GM12892 (cell line): Measurements from ENCODE around the gene IL22RA1.

ENCODE experiments used
- POLR2A ChIP-seq: IDR thresholded peaks from 2 replicates; pipeline ENCODE4 v1.6.1; 2011; ENCODE audit warnings: low read depth, low read length, control low read depth
- POLR2AphosphoS5 ChIP-seq: IDR thresholded peaks from 2 replicates; pipeline ENCODE4 v1.6.1; 2011; ENCODE audit warnings: low read depth, low read length, control low read depth
- TAF1 ChIP-seq: IDR thresholded peaks from 2 replicates; pipeline ENCODE4 v1.6.1; 2011; ENCODE audit warnings: low read depth, mild to moderate bottlenecking, control low read depth, low read length, borderline replicate concordance

DNA sequence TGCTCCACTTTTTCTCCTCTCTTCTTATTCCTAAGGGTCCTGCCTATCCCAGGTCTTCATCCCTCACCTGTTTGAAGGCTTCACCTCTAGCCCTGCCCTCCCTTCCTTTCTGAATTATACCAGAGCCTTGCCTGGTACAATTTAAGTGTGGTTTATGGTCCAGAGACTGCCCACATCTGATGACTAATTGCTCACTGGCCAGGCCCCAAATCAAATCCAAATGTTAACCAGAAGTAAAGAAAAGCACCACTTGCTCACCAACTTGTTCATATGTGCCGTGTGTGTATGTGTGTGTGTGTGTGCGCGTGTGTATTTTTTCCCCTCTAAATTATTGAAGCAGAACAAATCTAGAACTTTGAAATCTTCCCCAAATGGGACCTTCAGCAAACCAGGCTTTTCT lies 57.4 kb downstream of the IL22RA1 start:
- TF ChIP-seq POLR2AphosphoS5 = no peak
- no peak for TF ChIP-seq POLR2A
- no peak for TF ChIP-seq TAF1
